Bronchial epithelial cell (primary cell): Measurements from ENCODE around the gene TCTN2. TPM values are rescaled to one million over a fixed set of nuclear protein-coding genes. Genes with fewer than 3 reads are reported as not detected.

Source experiments
- DNase-seq: peaks from one replicate; pipeline ENCODE4 v3.0.0-alpha.2; 2010; ENCODE audit warnings: low read depth
- FAIRE-seq: peaks from 2 replicates; lab custom pipeline; 2011; peaks lifted over from hg19 to GRCh38; lab: Jason Lieb, UNC
- H3K27me3 ChIP-seq: 2 replicates; pipeline ENCODE4 v1.5.1; 2011; ENCODE audit warnings: low read length; ENCODE audit not compliant: control insufficient read depth, insufficient read depth
- H3K36me3 ChIP-seq: 2 replicates; pipeline ENCODE4 v1.5.1; 2011; ENCODE audit warnings: low read length; ENCODE audit not compliant: control insufficient read depth, insufficient read depth
- H3K4me3 ChIP-seq: 2 replicates; pipeline ENCODE4 v1.5.1; 2011; ENCODE audit warnings: mild to moderate bottlenecking, low read depth, low read length, control low read depth
- CTCF ChIP-seq: IDR thresholded peaks from 2 replicates; pipeline ENCODE4 v1.5.1; 2011; ENCODE audit warnings: mild to moderate bottlenecking, moderate library complexity, low read length, control low read depth, inconsistent platforms; ENCODE audit not compliant: insufficient read depth, severe bottlenecking
- total RNA-seq: library from RNA; depleted of rRNA; stranded (reverse); fragments of >200 nt; gene quantifications from 2 replicates; pipeline ENCODE4 v1.2.1, GENCODE V29; 2014

Gene TCTN2
- total RNA-seq, 1 donor from 2014 or later = 3.9 TPM

GRCh38 chr12:123713823-123714585 lies 43.1 kb downstream of the TCTN2 start:
- no peaks in the 10 kb centered on the region for H3K36me3 ChIP-seq
- no peak for DNase-seq
- H3K4me3 ChIP-seq = no peak overlapping the region
- no peaks in the 10 kb centered on the region for H3K27me3 ChIP-seq
- no peak for FAIRE-seq
- TF ChIP-seq CTCF = no peak

- FAIRE-seq (no peak), DNase-seq (no peak)
- Histone ChIP-seq H3K27me3 (no peaks in the 10 kb centered on the region), H3K4me3 (no peak overlapping the region), H3K36me3 (no peaks in the 10 kb centered on the region)
- no peak for TF ChIP-seq CTCF
Measured at GRCh38 chr12:123715195-123715594, 44.3 kb downstream of the TCTN2 start.

GRCh38 chr12:123717350-123717749 lies 46.4 kb downstream of the TCTN2 start:
- DNase-seq (no peak), FAIRE-seq (no peak)
- H3K36me3 ChIP-seq = no peaks in the 10 kb centered on the region
- H3K27me3 ChIP-seq = no peaks in the 10 kb centered on the region
- TF ChIP-seq CTCF = no peak
- no peak overlapping the region for H3K4me3 ChIP-seq

GRCh38 chr12:123720141-123720814 lies 49.4 kb downstream of the TCTN2 start:
- peaks cover 2% of the 10 kb centered on the region for H3K36me3 ChIP-seq
- no peak for FAIRE-seq
- TF ChIP-seq CTCF = no peak
- DNase-seq = peak; percentile 68
- no peaks in the 10 kb centered on the region for H3K27me3 ChIP-seq
- H3K4me3 ChIP-seq = no peak overlapping the region

GRCh38 chr12:123721245-123721644 lies 50.3 kb downstream of the TCTN2 start:
- H3K4me3 ChIP-seq = no peak overlapping the region
- no peak for TF ChIP-seq CTCF
- DNase-seq (no peak), FAIRE-seq (no peak)
- H3K27me3 ChIP-seq = no peaks in the 10 kb centered on the region
- H3K36me3 ChIP-seq = peaks cover 3% of the 10 kb centered on the region
